NCI-H748 (cell line): ENCODE results near the gene HPSE.

ENCODE experiments used
- DNase-seq: peaks from one replicate; lab custom pipeline; 2025; ENCODE audit not compliant: unreplicated experiment; lab: John Stamatoyannopoulos, UW

The HPSE gene

GRCh38 chr4:83251447-83251830 is 83.2 kb downstream of the HPSE start:
- no peak for DNase-seq

- DNase-seq, result no peak
Observed at GRCh38 chr4:83250687-83251446, 83.8 kb downstream of the HPSE start.

- DNase-seq, result no peak
Observed at GRCh38 chr4:83248486-83248885, 86.2 kb downstream of the HPSE start.

DNA sequence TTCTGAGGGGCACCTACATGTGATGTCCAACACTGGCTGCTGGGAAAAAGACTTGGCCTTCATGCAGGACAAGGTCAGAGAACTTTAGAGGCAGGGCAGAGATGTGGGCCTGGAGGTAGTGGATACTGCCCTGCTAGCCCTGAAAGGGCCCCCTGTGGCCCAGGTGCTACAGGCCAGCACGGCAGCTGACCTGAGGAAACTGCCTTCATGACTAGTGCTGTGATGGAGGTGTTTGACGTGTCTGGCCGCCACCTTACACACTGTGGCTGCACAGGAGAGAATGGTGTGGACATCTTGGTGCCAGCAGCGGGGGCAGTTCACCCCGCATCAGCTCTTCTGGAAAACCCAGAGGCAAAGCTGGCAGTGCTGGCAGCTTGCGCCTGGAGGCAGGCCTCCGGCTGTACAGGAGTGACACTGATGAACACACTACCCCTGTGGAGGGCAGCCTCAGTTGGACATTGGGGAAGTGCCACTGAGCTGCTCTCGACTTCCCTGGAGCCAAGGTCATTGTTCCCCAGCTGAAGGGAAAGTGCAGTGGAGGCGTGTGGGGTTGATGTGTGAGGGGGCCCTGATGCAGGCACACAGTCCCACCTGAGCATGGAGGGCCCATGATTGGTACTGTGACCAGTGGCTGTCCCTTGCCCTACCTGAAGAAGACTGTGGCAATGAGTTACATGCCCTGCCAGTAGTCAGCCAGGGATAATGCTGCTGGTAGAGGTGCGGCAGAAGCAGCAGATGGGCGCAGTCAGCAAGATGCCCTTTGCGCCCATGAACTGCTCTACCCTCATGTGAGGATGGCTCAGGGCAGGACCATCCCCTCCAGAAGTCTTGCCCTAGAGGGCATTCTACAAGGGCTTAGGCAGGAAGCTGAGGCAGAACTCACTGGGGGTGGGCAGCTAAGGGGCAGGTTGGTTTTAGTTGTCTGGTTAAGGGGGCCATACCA is 87.0 kb downstream of the HPSE start:
- DNase-seq, result no peak
